Endothelial cell of umbilical vein (primary cell): Measurements from ENCODE around the gene VAV2. TPM values are rescaled to one million over a fixed set of nuclear protein-coding genes. Genes with fewer than 3 reads are reported as not detected.

Experiments
- BruUV-seq: library from RNA; stranded (reverse); fragments of 400-500 nt; replicated peaks from 2 replicates; lab custom pipeline; 2021; lab: Mats Ljungman, UMichigan
- CTCF ChIA-PET: fragments of 300-600, 350-600 bp; sonication (Branson Sonifier 250); formaldehyde crosslinking; loops from one replicate; lab custom pipeline; 2021; ENCODE audit warnings: antibody characterized with exemption, inconsistent platforms; lab: Charles Lee
- POLR2A ChIA-PET: fragments of 300-600, 350-600 bp; sonication (Branson Sonifier 250); formaldehyde crosslinking; loops from one replicate; lab custom pipeline; 2021; ENCODE audit warnings: antibody characterized with exemption, inconsistent platforms; lab: Charles Lee
- DNase-seq: peaks from one replicate; pipeline ENCODE4 v3.0.0-alpha.2; 2011; ENCODE audit warnings: low read depth, low spot score
- FAIRE-seq: peaks from 2 replicates; lab custom pipeline; 2011; peaks lifted over from hg19 to GRCh38; lab: Jason Lieb, UNC
- H2AFZ ChIP-seq: 2 replicates; pipeline ENCODE4 v1.6.0; 2012; ENCODE audit warnings: low read depth, low read length, control low read depth, inconsistent platforms
- H3K27ac ChIP-seq: 2 replicates; pipeline ENCODE4 v1.5.1; 2011; ENCODE audit warnings: low read depth, mild to moderate bottlenecking, control low read depth, low read length, moderate library complexity; ENCODE audit not compliant: insufficient read depth
- H3K27me3 ChIP-seq, 2 experiments: 2 replicates each; pipeline versions ENCODE4 v1.6.0 to v1.6.1; 2011; ENCODE audit warnings: low read length in 2 of 2, mixed read lengths in 1 of 2; ENCODE audit not compliant: control insufficient read depth in 2 of 2, insufficient read depth in 2 of 2
- H3K36me3 ChIP-seq, 2 experiments: 2 replicates in 1 of 2; 3 replicates in 1 of 2; pipeline ENCODE4 v1.5.1; 2011; ENCODE audit warnings: low read length in 2 of 2, mild to moderate bottlenecking in 1 of 2, moderate library complexity in 1 of 2; ENCODE audit not compliant: control insufficient read depth in 2 of 2, insufficient read depth in 2 of 2; ENCODE audit errors: extremely low read depth in 1 of 2
- H3K4me1 ChIP-seq: 3 replicates; pipeline ENCODE4 v1.5.1; 2011; ENCODE audit warnings: mild to moderate bottlenecking, low read length; ENCODE audit not compliant: control insufficient read depth, insufficient read depth; ENCODE audit errors: extremely low read depth
- H3K4me2 ChIP-seq: 2 replicates; pipeline ENCODE4 v1.6.1; 2011; ENCODE audit warnings: low read length, control low read depth, mixed read lengths; ENCODE audit not compliant: insufficient read depth
- H3K4me3 ChIP-seq, 3 experiments: fragments of 200-600 bp in 1 of 3; sonication (generic), shearing (Covaris generic) in 1 of 3; replicated peaks in 1 of 3; 2 replicates each; pipeline ENCODE4 v1.5.1; 2011 to 2016; ENCODE audit warnings: control low read depth in 3 of 3, low read length in 3 of 3, mild to moderate bottlenecking in 2 of 3, inconsistent platforms in 1 of 3, low read depth in 1 of 3, moderate library complexity in 1 of 3; ENCODE audit not compliant: insufficient read depth in 1 of 3
- H3K79me2 ChIP-seq: 2 replicates; pipeline ENCODE4 v1.6.0; 2012; ENCODE audit warnings: low read length, inconsistent platforms; ENCODE audit not compliant: control insufficient read depth, insufficient read depth
- H3K9ac ChIP-seq: replicated peaks from 2 replicates; pipeline ENCODE3; 2011; ENCODE audit warnings: low read length, control low read depth; ENCODE audit not compliant: insufficient read depth; ENCODE audit errors: extremely low read depth
- H3K9me1 ChIP-seq: replicated peaks from 3 replicates; pipeline ENCODE4 v1.6.0; 2011; ENCODE audit warnings: mild to moderate bottlenecking, low read length; ENCODE audit not compliant: control insufficient read depth, insufficient read depth; ENCODE audit errors: extremely low read depth
- H3K9me3 ChIP-seq: replicated peaks from 2 replicates; pipeline ENCODE4 v1.5.1; 2012; ENCODE audit warnings: low read length, inconsistent platforms; ENCODE audit not compliant: control insufficient read depth, insufficient read depth
- H4K20me1 ChIP-seq: replicated peaks from 2 replicates; pipeline ENCODE3; 2011; ENCODE audit warnings: mild to moderate bottlenecking, low read length; ENCODE audit not compliant: control insufficient read depth, insufficient read depth; ENCODE audit errors: extremely low read depth
- EZH2 ChIP-seq: IDR thresholded peaks from 2 replicates; pipeline ENCODE4 v1.6.1; 2012; ENCODE audit warnings: borderline replicate concordance, low read depth, mild to moderate bottlenecking, moderate library complexity, low read length, inconsistent platforms; ENCODE audit not compliant: severe bottlenecking
- FOS ChIP-seq: IDR thresholded peaks from 2 replicates; pipeline ENCODE4 v1.6.1; 2011; ENCODE audit warnings: mild to moderate bottlenecking, low read length, moderate library complexity, borderline replicate concordance; ENCODE audit not compliant: insufficient read depth
- GATA2 ChIP-seq: IDR thresholded peaks from 2 replicates; pipeline ENCODE4 v1.7.0; 2011; ENCODE audit warnings: low read depth, mild to moderate bottlenecking, moderate library complexity, mixed read lengths, low read length; ENCODE audit not compliant: insufficient read length, insufficient read depth
- JUN ChIP-seq: IDR thresholded peaks from 2 replicates; pipeline ENCODE4 v1.6.1; 2011; ENCODE audit warnings: borderline replicate concordance, low read depth; ENCODE audit not compliant: insufficient read length, insufficient read depth
- MAX ChIP-seq: IDR thresholded peaks from 2 replicates; pipeline ENCODE4 v1.6.1; 2011; ENCODE audit not compliant: insufficient read depth, insufficient read length
- MYC ChIP-seq: IDR thresholded peaks from one replicate; pipeline ENCODE4 v1.6.1; 2011; ENCODE audit warnings: mild to moderate bottlenecking, low read depth, low read length
- POLR2A ChIP-seq: IDR thresholded peaks from 2 replicates; pipeline ENCODE4 v1.6.1; 2012; ENCODE audit warnings: low read depth, mild to moderate bottlenecking, control low read depth, low read length
- POLR2AphosphoS5 ChIP-seq: IDR thresholded peaks from 2 replicates; pipeline ENCODE4 v1.6.1; 2012; ENCODE audit warnings: low read depth, mild to moderate bottlenecking, control low read depth, low read length, moderate library complexity; ENCODE audit not compliant: insufficient read depth
- dilution Hi-C: fragments of 300-500 bp; cut with MboI; formaldehyde crosslinking; loops from one replicate; pipeline ENCODE4 v1.15.0; 2019; ENCODE audit warnings: low sequenced_read_pairs; ENCODE audit not compliant: extremely low pct_ligation_motif_present
- intact Hi-C: fragments of 100-400 bp; cut with micrococcal nuclease; formaldehyde crosslinking; loops from one replicate; pipeline ENCODE4 v1.10.0; 2022
- polyA plus RNA-seq, 4 experiments: library from polyadenylated mRNA; depleted of rRNA in 3 of 4; stranded (reverse) in 3 of 4; unstranded in 1 of 4; fragments of >200 nt; gene quantifications; 2 replicates each; pipeline versions ENCODE4 v1.2.1 to v1.2.3, GENCODE V29; 2011 to 2012; ENCODE audit warnings: missing spikeins in 1 of 4
- total RNA-seq: library from RNA; stranded (reverse); gene quantifications from 2 replicates; pipeline ENCODE4 v1.2.3, GENCODE V29; 2021
- TF ChIP-seq, protein P1 (sequence below), 2 donors: IDR thresholded peaks; 1 replicate in 1 of 2; 2 replicates in 1 of 2; pipeline ENCODE4 v1.5.1; 2011; ENCODE audit warnings: low read length in 2 of 2, mild to moderate bottlenecking in 2 of 2, moderate library complexity in 2 of 2, control low read depth in 1 of 2, inconsistent platforms in 1 of 2, low read depth in 1 of 2; ENCODE audit not compliant: insufficient read depth in 1 of 2; ENCODE audit errors: extremely low read depth in 1 of 2

The VAV2 gene
- total and polyA plus RNA-seq, 2 donors (not counting 3 experiments of a cell fraction or from before 2014, with no cell fraction given), result 10.6 to 30.6 TPM

- no peak overlapping the region for H3K9ac ChIP-seq
- no peak for DNase-seq
- no TSS peak for BruUV-seq
- H3K36me3 ChIP-seq, result peaks cover 6 to 28% of the 10 kb centered on the region in 2 experiments
- TF ChIP-seq EZH2 (no peak), GATA2 (no peak), POLR2AphosphoS5 (no peak), MAX (no peak), FOS (no peak), POLR2A (no peak), JUN (no peak), MYC (no peak)
- TF ChIP-seq, protein P1, sequence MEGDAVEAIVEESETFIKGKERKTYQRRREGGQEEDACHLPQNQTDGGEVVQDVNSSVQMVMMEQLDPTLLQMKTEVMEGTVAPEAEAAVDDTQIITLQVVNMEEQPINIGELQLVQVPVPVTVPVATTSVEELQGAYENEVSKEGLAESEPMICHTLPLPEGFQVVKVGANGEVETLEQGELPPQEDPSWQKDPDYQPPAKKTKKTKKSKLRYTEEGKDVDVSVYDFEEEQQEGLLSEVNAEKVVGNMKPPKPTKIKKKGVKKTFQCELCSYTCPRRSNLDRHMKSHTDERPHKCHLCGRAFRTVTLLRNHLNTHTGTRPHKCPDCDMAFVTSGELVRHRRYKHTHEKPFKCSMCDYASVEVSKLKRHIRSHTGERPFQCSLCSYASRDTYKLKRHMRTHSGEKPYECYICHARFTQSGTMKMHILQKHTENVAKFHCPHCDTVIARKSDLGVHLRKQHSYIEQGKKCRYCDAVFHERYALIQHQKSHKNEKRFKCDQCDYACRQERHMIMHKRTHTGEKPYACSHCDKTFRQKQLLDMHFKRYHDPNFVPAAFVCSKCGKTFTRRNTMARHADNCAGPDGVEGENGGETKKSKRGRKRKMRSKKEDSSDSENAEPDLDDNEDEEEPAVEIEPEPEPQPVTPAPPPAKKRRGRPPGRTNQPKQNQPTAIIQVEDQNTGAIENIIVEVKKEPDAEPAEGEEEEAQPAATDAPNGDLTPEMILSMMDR (IDR thresholded peaks at IDR 0.05; ENCODE audit: extremely low read depth in 1 of 2, insufficient read depth in 1 of 2, low read depth in 1 of 2, low read length in 2 of 2), result no peak
- dilution Hi-C loops (no loop called here), intact Hi-C loops (no loop called here)
- no peaks in the 10 kb centered on the region for H4K20me1 ChIP-seq
- no peak overlapping the region for H3K27ac ChIP-seq
- no peak overlapping the region for H2AFZ ChIP-seq
- POLR2A ChIA-PET, result interaction anchor here (0.6 kb wide), 1 partner anchor 218 kb away, joined by 6 read pairs; no protein-coding TSS in a partner anchor
- no peaks in the 10 kb centered on the region for H3K4me1 ChIP-seq
- CTCF ChIA-PET, result interaction anchor here (0.7 to 1.4 kb wide), 4 partner anchors 34 to 218 kb away, joined by 3 to 4 read pairs (median 4); no protein-coding TSS in a partner anchor
- no peaks in the 10 kb centered on the region for H3K79me2 ChIP-seq
- no peak overlapping the region for H3K4me3 ChIP-seq
- FAIRE-seq, result no peak
- H3K9me1 ChIP-seq, result no peaks in the 10 kb centered on the region
- H3K4me2 ChIP-seq, result no peak overlapping the region
- H3K9me3 ChIP-seq, result no peaks in the 10 kb centered on the region
- no peaks in the 10 kb centered on the region for H3K27me3 ChIP-seq
Observed at GRCh38 chr9:133777068-133777791, 214.9 kb downstream of the VAV2 start.
